ENCODE data around the gene NDUFS1.

DNA sequence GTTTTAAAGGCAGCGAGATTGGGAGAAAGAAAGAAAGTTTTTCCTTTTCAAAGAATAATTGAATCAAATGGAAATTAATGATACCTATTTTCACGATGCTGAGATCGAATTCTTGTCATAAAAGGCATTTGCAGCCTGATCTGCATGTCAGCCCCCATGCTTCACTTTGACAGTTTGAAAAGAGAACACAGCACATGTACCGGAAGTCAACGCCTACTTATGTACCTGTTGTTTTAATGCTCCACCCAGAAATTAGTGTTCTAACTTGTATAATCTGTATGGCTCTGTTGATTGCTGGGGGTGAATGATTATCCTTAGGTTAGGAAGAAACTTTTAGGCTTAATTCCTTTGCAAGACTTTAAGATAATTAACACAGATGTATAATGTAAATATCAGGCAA, 31.4 kb upstream of the NDUFS1 start:
- TF ChIP-seq, protein P1, sequence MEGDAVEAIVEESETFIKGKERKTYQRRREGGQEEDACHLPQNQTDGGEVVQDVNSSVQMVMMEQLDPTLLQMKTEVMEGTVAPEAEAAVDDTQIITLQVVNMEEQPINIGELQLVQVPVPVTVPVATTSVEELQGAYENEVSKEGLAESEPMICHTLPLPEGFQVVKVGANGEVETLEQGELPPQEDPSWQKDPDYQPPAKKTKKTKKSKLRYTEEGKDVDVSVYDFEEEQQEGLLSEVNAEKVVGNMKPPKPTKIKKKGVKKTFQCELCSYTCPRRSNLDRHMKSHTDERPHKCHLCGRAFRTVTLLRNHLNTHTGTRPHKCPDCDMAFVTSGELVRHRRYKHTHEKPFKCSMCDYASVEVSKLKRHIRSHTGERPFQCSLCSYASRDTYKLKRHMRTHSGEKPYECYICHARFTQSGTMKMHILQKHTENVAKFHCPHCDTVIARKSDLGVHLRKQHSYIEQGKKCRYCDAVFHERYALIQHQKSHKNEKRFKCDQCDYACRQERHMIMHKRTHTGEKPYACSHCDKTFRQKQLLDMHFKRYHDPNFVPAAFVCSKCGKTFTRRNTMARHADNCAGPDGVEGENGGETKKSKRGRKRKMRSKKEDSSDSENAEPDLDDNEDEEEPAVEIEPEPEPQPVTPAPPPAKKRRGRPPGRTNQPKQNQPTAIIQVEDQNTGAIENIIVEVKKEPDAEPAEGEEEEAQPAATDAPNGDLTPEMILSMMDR (IDR thresholded peaks at IDR 0.05), result no peak
- TF ChIP-seq POLR2A (IDR thresholded peaks at IDR 0.05), result no peak

Data from right lobe of liver (tissue), 4 donors.